Measurements from ENCODE around the gene EML4. TPM values are rescaled to one million over a fixed set of nuclear protein-coding genes. Genes with fewer than 3 reads are reported as not detected.

EML4 gene
- total and polyA plus RNA-seq, 10 of the 15 experiments (the other 5 are each of a cell fraction or from before 2014, with no cell fraction given): 23.1 to 91.3 (median 77.4) TPM

DNA sequence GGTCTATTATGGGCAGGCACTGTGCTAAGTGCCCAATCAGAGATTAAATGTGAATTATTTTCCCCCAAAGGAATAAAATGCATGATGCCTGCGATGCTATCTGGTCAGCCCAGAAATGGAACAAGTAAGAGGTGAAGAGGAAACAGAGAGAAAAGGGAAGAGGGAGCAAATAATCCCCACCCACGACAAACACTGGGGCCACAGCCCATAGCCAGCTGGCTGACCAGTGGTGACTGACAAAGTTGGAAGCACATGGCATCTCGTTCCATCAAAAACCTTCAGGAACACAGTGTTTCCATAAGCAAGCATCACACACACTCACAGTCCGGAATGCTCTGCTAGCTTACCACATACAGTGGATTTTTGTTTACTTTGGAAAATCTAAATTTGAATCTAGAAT is 213.0 kb downstream of the EML4 start:
- in situ Hi-C loops (cut with MboI): no loop called here
- Histone ChIP-seq H3K27me3 (replicated peaks in 1 of 2; ENCODE audit: control insufficient read depth in 2 of 2, insufficient read depth in 2 of 2, low read length in 1 of 2) (no peaks in the 10 kb centered on the region), H4K20me1 (ENCODE audit: control insufficient read depth, insufficient read depth) (no peaks in the 10 kb centered on the region), H3K4me2 (ENCODE audit: control insufficient read depth, insufficient read depth) (no peak overlapping the region), H3K4me3 (no peak overlapping the region), H3K9ac (ENCODE audit: control insufficient read depth, insufficient read depth, low read length) (no peak overlapping the region), H3K27ac (ENCODE audit: control insufficient read depth, insufficient read depth) (no peak overlapping the region), H2AFZ (ENCODE audit: control insufficient read depth, low read depth, low read length) (no peak overlapping the region), H3K4me1 (ENCODE audit: control insufficient read depth, insufficient read depth, low read length) (no peaks in the 10 kb centered on the region), H3K36me3 (ENCODE audit: control insufficient read depth in 2 of 2, insufficient read depth in 2 of 2, low read length in 1 of 2) (no peaks in the 10 kb centered on the region), H3K9me3 (replicated peaks; ENCODE audit: control insufficient read depth, insufficient read depth, low read length) (no peaks in the 10 kb centered on the region), H3K79me2 (ENCODE audit: control insufficient read depth, insufficient read depth, low read length) (no peaks in the 10 kb centered on the region)
- BruUV-seq (replicated peaks): no TSS peak
- 17% methylated on average over 4 of the region's 4 CpGs for WGBS (ENCODE audit: insufficient coverage, insufficient replicate concordance, low lambda C conversion rate, missing lambda C conversion rate)
- TF ChIP-seq BCL11A (IDR thresholded peaks at IDR 0.05; ENCODE audit: low read depth, low read length): no peak
- no peak for TF ChIP-seq ZSCAN29 (IDR thresholded peaks at IDR 0.05)
- TF ChIP-seq ZNF24 (IDR thresholded peaks at IDR 0.05): no peak
- TF ChIP-seq NBN (IDR thresholded peaks at IDR 0.05): no peak
- TF ChIP-seq HDAC2 (IDR thresholded peaks at IDR 0.05): no peak
- TF ChIP-seq, protein P1, sequence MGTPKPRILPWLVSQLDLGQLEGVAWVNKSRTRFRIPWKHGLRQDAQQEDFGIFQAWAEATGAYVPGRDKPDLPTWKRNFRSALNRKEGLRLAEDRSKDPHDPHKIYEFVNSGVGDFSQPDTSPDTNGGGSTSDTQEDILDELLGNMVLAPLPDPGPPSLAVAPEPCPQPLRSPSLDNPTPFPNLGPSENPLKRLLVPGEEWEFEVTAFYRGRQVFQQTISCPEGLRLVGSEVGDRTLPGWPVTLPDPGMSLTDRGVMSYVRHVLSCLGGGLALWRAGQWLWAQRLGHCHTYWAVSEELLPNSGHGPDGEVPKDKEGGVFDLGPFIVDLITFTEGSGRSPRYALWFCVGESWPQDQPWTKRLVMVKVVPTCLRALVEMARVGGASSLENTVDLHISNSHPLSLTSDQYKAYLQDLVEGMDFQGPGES (IDR thresholded peaks at IDR 0.05): no peak
- no peak for TF ChIP-seq TBL1XR1 (IDR thresholded peaks at IDR 0.05; ENCODE audit: low read depth, low read length)
- TF ChIP-seq, protein P2, sequence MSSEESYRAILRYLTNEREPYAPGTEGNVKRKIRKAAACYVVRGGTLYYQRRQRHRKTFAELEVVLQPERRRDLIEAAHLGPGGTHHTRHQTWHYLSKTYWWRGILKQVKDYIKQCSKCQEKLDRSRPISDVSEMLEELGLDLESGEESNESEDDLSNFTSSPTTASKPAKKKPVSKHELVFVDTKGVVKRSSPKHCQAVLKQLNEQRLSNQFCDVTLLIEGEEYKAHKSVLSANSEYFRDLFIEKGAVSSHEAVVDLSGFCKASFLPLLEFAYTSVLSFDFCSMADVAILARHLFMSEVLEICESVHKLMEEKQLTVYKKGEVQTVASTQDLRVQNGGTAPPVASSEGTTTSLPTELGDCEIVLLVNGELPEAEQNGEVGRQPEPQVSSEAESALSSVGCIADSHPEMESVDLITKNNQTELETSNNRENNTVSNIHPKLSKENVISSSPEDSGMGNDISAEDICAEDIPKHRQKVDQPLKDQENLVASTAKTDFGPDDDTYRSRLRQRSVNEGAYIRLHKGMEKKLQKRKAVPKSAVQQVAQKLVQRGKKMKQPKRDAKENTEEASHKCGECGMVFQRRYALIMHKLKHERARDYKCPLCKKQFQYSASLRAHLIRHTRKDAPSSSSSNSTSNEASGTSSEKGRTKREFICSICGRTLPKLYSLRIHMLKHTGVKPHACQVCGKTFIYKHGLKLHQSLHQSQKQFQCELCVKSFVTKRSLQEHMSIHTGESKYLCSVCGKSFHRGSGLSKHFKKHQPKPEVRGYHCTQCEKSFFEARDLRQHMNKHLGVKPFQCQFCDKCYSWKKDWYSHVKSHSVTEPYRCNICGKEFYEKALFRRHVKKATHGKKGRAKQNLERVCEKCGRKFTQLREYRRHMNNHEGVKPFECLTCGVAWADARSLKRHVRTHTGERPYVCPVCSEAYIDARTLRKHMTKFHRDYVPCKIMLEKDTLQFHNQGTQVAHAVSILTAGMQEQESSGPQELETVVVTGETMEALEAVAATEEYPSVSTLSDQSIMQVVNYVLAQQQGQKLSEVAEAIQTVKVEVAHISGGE (CRISPR knock-in tag; IDR thresholded peaks at IDR 0.05): no peak
- no peak for TF ChIP-seq MEF2A (IDR thresholded peaks at IDR 0.05; ENCODE audit: insufficient read depth, low read depth, low read length)
- TF ChIP-seq STAT1 (conservative IDR thresholded peaks at IDR 0.05): no peak
- TF ChIP-seq, protein P3, sequence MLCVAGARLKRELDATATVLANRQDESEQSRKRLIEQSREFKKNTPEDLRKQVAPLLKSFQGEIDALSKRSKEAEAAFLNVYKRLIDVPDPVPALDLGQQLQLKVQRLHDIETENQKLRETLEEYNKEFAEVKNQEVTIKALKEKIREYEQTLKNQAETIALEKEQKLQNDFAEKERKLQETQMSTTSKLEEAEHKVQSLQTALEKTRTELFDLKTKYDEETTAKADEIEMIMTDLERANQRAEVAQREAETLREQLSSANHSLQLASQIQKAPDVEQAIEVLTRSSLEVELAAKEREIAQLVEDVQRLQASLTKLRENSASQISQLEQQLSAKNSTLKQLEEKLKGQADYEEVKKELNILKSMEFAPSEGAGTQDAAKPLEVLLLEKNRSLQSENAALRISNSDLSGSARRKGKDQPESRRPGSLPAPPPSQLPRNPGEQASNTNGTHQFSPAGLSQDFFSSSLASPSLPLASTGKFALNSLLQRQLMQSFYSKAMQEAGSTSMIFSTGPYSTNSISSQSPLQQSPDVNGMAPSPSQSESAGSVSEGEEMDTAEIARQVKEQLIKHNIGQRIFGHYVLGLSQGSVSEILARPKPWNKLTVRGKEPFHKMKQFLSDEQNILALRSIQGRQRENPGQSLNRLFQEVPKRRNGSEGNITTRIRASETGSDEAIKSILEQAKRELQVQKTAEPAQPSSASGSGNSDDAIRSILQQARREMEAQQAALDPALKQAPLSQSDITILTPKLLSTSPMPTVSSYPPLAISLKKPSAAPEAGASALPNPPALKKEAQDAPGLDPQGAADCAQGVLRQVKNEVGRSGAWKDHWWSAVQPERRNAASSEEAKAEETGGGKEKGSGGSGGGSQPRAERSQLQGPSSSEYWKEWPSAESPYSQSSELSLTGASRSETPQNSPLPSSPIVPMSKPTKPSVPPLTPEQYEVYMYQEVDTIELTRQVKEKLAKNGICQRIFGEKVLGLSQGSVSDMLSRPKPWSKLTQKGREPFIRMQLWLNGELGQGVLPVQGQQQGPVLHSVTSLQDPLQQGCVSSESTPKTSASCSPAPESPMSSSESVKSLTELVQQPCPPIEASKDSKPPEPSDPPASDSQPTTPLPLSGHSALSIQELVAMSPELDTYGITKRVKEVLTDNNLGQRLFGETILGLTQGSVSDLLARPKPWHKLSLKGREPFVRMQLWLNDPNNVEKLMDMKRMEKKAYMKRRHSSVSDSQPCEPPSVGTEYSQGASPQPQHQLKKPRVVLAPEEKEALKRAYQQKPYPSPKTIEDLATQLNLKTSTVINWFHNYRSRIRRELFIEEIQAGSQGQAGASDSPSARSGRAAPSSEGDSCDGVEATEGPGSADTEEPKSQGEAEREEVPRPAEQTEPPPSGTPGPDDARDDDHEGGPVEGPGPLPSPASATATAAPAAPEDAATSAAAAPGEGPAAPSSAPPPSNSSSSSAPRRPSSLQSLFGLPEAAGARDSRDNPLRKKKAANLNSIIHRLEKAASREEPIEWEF (IDR thresholded peaks at IDR 0.05; ENCODE audit: insufficient replicate concordance, low read depth, low read length): no peak
- TF ChIP-seq, protein P4, sequence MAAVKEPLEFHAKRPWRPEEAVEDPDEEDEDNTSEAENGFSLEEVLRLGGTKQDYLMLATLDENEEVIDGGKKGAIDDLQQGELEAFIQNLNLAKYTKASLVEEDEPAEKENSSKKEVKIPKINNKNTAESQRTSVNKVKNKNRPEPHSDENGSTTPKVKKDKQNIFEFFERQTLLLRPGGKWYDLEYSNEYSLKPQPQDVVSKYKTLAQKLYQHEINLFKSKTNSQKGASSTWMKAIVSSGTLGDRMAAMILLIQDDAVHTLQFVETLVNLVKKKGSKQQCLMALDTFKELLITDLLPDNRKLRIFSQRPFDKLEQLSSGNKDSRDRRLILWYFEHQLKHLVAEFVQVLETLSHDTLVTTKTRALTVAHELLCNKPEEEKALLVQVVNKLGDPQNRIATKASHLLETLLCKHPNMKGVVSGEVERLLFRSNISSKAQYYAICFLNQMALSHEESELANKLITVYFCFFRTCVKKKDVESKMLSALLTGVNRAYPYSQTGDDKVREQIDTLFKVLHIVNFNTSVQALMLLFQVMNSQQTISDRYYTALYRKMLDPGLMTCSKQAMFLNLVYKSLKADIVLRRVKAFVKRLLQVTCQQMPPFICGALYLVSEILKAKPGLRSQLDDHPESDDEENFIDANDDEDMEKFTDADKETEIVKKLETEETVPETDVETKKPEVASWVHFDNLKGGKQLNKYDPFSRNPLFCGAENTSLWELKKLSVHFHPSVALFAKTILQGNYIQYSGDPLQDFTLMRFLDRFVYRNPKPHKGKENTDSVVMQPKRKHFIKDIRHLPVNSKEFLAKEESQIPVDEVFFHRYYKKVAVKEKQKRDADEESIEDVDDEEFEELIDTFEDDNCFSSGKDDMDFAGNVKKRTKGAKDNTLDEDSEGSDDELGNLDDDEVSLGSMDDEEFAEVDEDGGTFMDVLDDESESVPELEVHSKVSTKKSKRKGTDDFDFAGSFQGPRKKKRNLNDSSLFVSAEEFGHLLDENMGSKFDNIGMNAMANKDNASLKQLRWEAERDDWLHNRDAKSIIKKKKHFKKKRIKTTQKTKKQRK (IDR thresholded peaks at IDR 0.05; ENCODE audit: low read depth, low read length): no peak
- ChIA-PET SMC1A (ENCODE audit: uncharacterized antibody, unreplicated experiment) (no interaction called here), POLR2A (no interaction called here), RAD21 (ENCODE audit: unreplicated experiment) (no interaction called here), CTCF (no interaction called here)
- ATAC-seq: no peak
- DNase-seq (ENCODE audit: low read depth, low spot score): no peak
- intact Hi-C loops (cut with micrococcal nuclease; ENCODE audit: unreplicated experiment): no loop called here
- no peak for FAIRE-seq
